Measurements from ENCODE around the gene MRGPRF.

MRGPRF gene, protein sequence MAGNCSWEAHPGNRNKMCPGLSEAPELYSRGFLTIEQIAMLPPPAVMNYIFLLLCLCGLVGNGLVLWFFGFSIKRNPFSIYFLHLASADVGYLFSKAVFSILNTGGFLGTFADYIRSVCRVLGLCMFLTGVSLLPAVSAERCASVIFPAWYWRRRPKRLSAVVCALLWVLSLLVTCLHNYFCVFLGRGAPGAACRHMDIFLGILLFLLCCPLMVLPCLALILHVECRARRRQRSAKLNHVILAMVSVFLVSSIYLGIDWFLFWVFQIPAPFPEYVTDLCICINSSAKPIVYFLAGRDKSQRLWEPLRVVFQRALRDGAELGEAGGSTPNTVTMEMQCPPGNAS

DNA sequence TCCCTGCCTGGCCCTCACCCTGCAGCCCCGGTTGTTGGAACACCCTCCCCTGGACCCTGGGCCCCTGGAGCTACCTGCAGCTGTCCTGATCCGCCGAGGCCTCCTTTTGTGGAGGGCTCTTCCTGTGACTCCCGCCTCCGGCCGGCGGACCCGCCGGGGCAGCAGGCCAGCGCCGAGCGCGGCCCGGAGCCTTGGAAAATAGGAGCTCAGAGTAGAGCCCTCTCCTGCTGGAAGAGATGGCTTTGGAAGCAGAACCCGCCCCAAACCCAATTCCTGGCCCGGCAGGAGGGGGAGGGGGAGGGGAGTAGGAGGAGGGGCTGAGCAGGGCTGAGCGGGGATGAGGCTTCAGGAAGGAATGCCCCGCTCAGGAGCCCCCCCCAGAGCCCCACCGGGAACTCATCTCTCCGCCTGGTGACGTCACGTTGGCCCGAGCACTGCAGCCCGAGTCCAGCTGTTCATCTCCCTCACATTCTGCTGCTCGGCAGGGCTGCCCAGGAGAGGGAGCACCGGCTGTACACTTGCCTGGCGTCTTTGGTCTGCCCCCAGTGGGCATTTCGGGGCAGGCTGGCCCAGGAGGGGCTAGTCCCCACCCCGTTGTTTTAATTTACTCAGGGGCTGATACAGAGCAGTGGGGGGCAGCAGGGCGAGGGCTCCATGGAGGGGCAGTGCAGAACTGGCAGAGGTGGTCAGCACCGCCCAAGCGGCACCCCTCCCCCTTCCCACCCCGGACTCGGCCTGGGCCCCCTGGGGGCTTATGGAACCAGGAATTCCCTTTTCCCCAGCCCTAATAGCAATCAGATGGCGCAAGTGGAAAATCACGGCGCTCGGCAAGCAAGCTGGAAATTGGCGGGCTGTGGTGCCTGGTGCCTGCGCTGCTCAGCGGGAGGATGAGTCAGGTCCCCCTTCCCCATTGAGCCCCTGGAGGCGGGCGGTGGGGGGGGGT is at the start of gene MRGPRF:
Gene MRGPRF (minus strand): TSS at position 238 of the 943 bp plus-strand sequence. CDS start 3,345 bp downstream, outside the sequence.
- no peak within 1 kb of the TSS for H3K4me2 ChIP-seq
- H3K36me3 ChIP-seq: no peaks in the 10 kb centered on the region
- H3K4me1 ChIP-seq: peaks cover 5 to 13% (median 9%) of the 10 kb centered on the region in 10 experiments; a peak in 11 of 20 replicates
- no peak within 1 kb of the TSS for H3K4me3 ChIP-seq
- H3K9ac ChIP-seq: no peak within 1 kb of the TSS
- no peak for TF ChIP-seq Cebpa-rat (IDR thresholded peaks at IDR 0.05)
- H3K27me3 ChIP-seq: peaks cover 42 to 55% (median 47%) of the 10 kb centered on the region in 11 experiments
- no peak within 1 kb of the TSS for H3K27ac ChIP-seq
- peaks cover 0 to 32% (median 0%) of the 10 kb centered on the region in 11 experiments; a peak in 4 of 22 replicates for H4K20me1 ChIP-seq
- H3K9me3 ChIP-seq (replicated peaks in 1 of 11): no peaks in the 10 kb centered on the region

DNA sequence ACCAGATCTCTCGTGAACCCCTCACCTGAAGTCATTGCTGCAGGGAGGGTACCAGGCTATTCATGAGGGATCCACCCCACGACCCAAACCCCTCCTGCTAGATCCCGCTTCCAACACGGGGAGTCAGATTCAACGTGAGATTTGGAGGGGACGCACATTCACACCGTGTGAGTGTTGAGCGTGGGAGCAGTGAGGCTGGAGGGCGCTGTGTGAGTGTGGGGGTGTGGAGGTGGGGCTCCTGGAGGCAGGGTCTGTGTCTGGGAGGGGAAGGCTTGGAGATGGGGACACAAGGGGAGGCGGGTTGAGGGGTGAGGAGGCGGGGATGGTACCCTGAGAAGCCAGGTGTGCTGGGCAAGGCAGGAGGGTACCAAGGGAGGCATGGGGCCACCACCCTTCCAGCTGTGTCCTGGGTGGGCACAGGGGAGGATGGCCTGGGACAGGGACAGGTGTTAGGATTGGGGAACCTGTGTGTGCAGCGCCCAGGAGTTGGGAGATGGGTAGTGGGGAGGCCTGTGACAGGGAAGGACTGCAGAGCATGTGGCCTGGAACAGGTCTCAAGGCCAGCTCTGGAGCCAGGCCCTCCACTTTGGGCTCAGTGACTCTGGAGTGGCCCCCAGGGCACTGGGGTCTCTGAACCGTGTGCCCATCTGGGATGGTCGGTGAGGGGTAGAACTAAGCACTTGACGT is 49.3 kb upstream of the MRGPRF start:
- Histone ChIP-seq H3K4me2 (no peak overlapping the region), H3K27ac (no peak overlapping the region), H3K9me3 (replicated peaks in 1 of 11) (no peaks in the 10 kb centered on the region), H3K9ac (peak overlapping the region in 1 of 11 experiments; percentile 7; a peak in 1 of 22 replicates), H3K4me3 (no peak overlapping the region), H3K4me1 (peaks cover 14 to 50% (median 31%) of the 10 kb centered on the region in 10 experiments), H3K27me3 (no peaks in the 10 kb centered on the region), H4K20me1 (peaks cover 91 to 99% (median 98%) of the 10 kb centered on the region in 11 experiments), H3K36me3 (peaks cover 21 to 97% (median 53%) of the 10 kb centered on the region in 11 experiments)
- TF ChIP-seq Cebpa-rat (IDR thresholded peaks at IDR 0.05): no peak

DNA sequence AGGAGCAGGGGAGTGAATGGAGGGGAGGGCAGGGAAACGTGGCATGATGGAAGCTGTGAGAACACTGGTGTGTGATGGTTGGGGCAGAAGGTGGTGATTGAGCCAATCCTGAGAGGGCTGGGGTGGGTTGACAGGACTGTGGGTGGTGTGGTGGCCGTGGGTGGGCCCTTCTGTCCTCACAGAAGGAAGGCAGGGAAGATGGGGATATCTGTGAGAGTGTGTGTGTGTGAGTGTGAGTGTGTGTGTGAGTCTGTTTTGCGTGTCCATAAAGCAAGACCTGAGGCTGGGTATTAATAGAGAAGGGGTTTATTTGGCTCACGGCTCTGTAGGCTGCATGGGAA is 48.6 kb upstream of the MRGPRF start:
- no peak for TF ChIP-seq Cebpa-rat (IDR thresholded peaks at IDR 0.05)
- no peak overlapping the region for H3K4me3 ChIP-seq
- H3K4me1 ChIP-seq: peaks cover 20 to 50% (median 36%) of the 10 kb centered on the region in 10 experiments
- H3K27me3 ChIP-seq: no peaks in the 10 kb centered on the region
- H3K4me2 ChIP-seq: no peak overlapping the region
- H3K27ac ChIP-seq: no peak overlapping the region
- no peaks in the 10 kb centered on the region for H3K9me3 ChIP-seq (replicated peaks in 1 of 11)
- peaks cover 91 to 99% (median 98%) of the 10 kb centered on the region in 11 experiments for H4K20me1 ChIP-seq
- peaks cover 21 to 96% (median 57%) of the 10 kb centered on the region in 11 experiments for H3K36me3 ChIP-seq
- no peak overlapping the region for H3K9ac ChIP-seq

DNA sequence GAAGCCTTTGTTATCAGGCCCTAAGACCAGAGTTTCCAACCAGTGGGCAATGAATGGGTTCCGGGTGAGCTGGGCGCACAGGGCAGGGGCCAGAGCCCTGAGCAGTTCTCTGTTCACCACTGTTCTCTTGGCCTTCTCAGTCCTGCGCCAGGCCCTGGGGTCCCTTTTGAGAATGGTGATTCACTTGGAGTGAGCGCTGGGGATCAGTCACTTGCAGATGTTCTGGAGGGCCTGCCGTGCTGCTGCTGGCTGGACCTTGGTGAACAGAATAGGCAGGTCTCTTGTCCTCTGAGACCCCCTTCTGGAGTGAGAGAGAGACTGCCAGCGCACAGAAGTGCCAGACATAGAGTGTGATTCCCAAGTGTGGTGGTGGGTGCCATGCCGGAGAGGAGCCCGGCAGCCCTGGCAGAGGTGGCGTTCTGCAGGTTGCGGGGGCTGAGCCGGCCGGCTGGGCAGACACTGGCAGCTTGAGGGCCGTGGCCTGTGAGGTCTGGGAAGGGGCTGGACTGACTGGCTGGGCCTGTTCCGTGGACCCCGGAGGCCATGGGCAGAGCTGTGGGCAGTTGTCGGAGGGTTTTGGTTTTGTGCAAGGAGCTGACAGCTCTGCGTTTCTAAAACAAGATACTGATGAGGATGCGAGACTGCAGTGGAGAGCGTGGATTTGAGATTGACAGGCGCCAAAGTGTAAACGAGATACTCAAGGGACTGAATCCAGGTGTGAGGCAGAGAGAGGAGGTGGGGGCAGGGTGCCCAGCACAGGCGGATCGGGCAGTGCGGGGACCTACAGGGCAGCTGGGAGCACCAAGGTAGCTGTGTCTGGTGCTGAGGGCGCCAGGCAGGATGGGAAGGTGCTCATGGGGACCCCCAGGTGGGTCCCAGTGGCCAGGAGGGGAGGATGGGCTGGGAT is 48.0 kb upstream of the MRGPRF start:
- TF ChIP-seq Cebpa-rat (IDR thresholded peaks at IDR 0.05): no peak
- H4K20me1 ChIP-seq: peaks cover 91 to 99% (median 98%) of the 10 kb centered on the region in 11 experiments
- no peaks in the 10 kb centered on the region for H3K9me3 ChIP-seq (replicated peaks in 1 of 11)
- H3K27ac ChIP-seq: no peak overlapping the region
- H3K36me3 ChIP-seq: peaks cover 21 to 89% (median 57%) of the 10 kb centered on the region in 11 experiments
- H3K4me3 ChIP-seq: no peak overlapping the region
- H3K4me2 ChIP-seq: no peak overlapping the region
- H3K9ac ChIP-seq: no peak overlapping the region
- H3K27me3 ChIP-seq: no peaks in the 10 kb centered on the region
- H3K4me1 ChIP-seq: peaks cover 26 to 51% (median 36%) of the 10 kb centered on the region in 10 experiments

DNA sequence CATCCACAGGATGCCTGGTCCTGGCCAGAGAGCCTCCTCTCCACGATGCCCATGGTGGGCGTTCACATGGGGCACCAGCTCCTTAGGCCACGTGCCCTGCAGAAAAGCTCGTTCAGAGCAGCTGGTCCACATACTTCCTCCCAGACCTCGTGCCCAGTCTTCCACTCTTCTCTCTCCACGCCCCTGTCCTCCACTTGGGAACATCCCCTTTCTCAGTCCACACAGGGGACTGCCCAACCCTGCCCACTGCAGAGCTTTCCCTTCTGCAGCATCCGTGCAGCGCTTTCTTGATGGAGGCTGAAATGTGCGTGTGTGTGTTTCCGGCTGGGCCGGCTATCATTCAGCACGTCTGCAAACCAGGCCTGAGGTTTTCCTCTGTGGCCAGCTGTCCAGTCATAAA is 46.9 kb upstream of the MRGPRF start:
- no peak overlapping the region for H3K4me2 ChIP-seq
- peaks cover 37 to 58% (median 47%) of the 10 kb centered on the region in 10 experiments for H3K4me1 ChIP-seq
- H4K20me1 ChIP-seq: peaks cover 91 to 99% (median 98%) of the 10 kb centered on the region in 11 experiments
- no peak for TF ChIP-seq Cebpa-rat (IDR thresholded peaks at IDR 0.05)
- H3K4me3 ChIP-seq: no peak overlapping the region
- H3K9me3 ChIP-seq (replicated peaks in 1 of 11): no peaks in the 10 kb centered on the region
- H3K9ac ChIP-seq: no peak overlapping the region
- no peak overlapping the region for H3K27ac ChIP-seq
- peaks cover 24 to 87% (median 54%) of the 10 kb centered on the region in 11 experiments for H3K36me3 ChIP-seq
- no peaks in the 10 kb centered on the region for H3K27me3 ChIP-seq

DNA sequence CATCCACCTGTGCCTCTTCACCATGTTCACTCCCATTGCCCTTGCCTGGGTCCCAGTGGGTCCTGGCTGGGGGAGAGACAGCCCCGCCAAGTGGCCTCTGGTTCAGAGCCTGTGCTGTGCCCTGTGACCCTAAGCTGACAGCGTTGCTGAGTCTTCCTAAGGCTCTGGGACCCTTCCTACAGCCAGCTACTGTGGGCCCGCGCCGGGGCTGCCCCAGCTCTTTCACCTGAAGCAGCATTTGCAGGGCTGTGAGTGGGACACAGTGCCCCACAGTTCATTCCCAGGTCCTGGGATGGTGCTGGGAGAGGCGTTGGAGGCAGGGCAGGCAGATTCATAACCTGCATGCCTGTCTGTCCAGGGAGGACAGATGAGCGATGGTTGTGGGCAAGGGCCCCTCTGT is 46.4 kb upstream of the MRGPRF start:
- no peak overlapping the region for H3K9ac ChIP-seq
- peaks cover 95 to 99% (median 98%) of the 10 kb centered on the region in 11 experiments for H4K20me1 ChIP-seq
- peaks cover 28 to 87% (median 58%) of the 10 kb centered on the region in 11 experiments for H3K36me3 ChIP-seq
- H3K27ac ChIP-seq: no peak overlapping the region
- no peaks in the 10 kb centered on the region for H3K9me3 ChIP-seq (replicated peaks in 1 of 11)
- H3K4me2 ChIP-seq: peak overlapping the region in 1 of 11 experiments; percentile 96; a peak in 1 of 22 replicates
- no peak overlapping the region for H3K4me3 ChIP-seq
- H3K4me1 ChIP-seq: peaks cover 43 to 64% (median 52%) of the 10 kb centered on the region in 10 experiments
- H3K27me3 ChIP-seq: no peaks in the 10 kb centered on the region
- no peak for TF ChIP-seq Cebpa-rat (IDR thresholded peaks at IDR 0.05)

DNA sequence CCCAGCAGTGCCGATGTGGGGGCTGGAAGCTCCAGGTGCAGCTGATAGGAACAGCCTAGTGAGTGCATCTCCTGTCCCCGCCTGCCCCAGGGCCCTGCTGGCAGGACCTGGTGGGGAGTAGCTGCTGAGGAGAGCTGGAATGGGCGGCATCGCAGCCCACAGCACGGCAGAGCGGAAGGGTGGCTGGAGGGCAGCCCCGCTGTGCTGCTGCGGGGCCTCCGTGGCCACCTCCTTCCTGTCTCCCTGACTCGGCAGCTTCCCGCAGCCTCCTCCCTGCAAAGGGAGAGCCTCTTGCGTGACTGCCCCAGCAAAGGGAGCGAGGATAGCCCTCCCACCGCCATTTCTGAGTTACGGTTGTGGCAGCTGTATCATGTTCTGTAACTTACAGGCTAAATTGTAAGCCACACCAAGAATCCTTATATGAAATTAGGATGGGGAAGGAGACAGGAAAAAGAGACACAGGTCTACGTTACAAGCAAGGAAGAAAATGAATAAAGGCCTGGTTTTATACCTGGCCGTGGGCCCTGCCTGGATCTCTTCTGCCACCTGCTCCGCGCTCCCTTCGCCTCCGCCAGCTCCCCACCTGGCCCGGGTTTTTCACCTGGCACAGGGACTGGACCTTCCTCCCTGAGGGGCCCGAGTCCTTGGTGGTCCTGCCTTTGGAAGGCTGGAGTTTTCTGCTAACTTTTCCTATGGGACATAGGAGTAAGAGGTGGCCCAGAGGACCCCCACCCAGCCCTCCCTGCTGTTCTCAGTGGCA is 45.6 kb upstream of the MRGPRF start:
- peaks cover 96 to 100% (median 100%) of the 10 kb centered on the region in 11 experiments for H4K20me1 ChIP-seq
- H3K4me1 ChIP-seq: peaks cover 50 to 71% (median 60%) of the 10 kb centered on the region in 10 experiments
- no peak overlapping the region for H3K27ac ChIP-seq
- peak overlapping the region in 4 of 11 experiments; percentile 20 to 41 (median 31); a peak in 4 of 22 replicates for H3K9ac ChIP-seq
- H3K4me2 ChIP-seq: peak overlapping the region; percentile 46 to 98 (median 96); a peak in 21 of 22 replicates
- H3K27me3 ChIP-seq: no peaks in the 10 kb centered on the region
- no peaks in the 10 kb centered on the region for H3K9me3 ChIP-seq (replicated peaks in 1 of 11)
- H3K4me3 ChIP-seq: no peak overlapping the region
- no peak for TF ChIP-seq Cebpa-rat (IDR thresholded peaks at IDR 0.05)
- H3K36me3 ChIP-seq: peaks cover 30 to 90% (median 62%) of the 10 kb centered on the region in 11 experiments

Data from BLaER1 treated with 17β-estradiol and CSF1 and Interleukin-3, amounts not matched to agents 10 nM and 100 nM (cell line).